GM12874 (cell line): ENCODE data around the gene SP100.

Experiments used
- CTCF ChIP-seq: IDR thresholded peaks from 2 replicates; pipeline ENCODE4 v1.5.1; 2011; ENCODE audit warnings: low read depth, mild to moderate bottlenecking, control low read depth, low read length, moderate library complexity; ENCODE audit not compliant: insufficient read depth

Gene SP100

DNA sequence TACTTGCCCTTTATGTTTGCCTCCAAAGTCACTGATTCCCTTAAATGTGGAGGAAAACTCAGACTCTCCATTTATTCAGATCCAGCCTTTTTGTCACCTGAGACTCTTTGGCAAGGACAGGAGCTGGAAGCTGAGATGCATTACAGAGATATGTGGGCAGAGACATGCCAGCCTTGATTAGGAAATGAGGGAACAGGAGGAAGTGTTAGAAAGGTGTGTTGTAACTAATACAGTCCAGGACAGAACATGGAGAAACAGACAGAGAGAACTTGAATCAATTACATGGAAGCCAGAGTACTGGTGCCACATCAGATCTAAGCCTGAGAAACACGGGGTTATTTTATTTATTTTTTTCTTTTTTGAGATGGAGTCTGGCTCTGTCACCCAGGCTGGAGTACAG is 79.0 kb downstream of the SP100 start:
- no peak for TF ChIP-seq CTCF

DNA sequence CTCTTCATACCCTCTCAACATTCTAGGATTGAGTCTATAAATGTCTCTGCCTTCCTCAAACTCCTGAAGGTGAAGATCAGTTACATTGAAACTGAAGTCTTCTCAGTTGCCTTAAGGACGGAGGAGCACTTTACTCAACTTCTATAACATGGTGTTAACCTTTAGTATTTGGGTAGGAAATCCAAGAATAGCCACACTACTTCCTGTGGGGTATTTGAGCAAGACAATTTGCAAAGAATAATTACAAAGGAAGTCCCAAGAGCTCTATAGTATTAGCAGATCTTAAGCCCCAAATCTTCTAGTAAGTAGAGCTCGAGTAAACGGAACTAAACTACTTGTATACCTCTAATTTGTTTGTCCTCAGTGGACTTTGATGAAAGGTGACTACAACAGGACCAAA is 80.9 kb downstream of the SP100 start:
- TF ChIP-seq CTCF, result no peak

DNA sequence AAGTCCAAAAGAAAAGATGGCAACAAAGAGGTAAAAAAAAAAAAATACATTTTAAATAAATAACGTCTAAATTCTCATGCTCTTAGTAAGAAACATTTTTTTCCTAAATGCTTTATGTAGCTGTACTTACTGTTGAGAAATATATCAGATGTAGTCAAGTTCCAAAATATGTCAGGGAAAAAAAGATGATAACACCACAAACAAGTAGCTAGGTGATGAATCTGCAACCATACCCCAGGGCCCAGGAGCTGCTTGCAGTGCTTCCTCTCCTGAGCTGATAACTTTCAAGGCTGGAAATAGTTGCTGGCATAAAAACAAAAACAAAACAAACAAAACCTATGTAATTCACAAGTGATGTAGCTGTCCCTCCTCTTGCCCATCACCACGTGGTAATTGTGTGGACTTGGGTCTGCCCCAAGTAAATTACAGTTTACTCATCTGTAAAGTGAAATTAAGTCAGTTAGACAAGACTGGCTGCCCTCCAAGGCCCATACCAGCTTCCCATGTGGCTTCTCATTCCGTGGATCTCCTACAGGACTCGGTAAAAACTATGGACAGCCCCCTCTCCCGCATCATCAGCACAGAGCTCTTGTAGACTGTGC is 82.6 kb downstream of the SP100 start:
- TF ChIP-seq CTCF, result no peak

- no peak for TF ChIP-seq CTCF
Observed at GRCh38 chr2:230502593-230502992, 86.6 kb downstream of the SP100 start.

GRCh38 chr2:230503798-230504197 is 87.8 kb downstream of the SP100 start:
- TF ChIP-seq CTCF, result no peak

- TF ChIP-seq CTCF, result no peak
Observed at GRCh38 chr2:230505162-230505561, 89.2 kb downstream of the SP100 start.

- TF ChIP-seq CTCF, result no peak
Observed at GRCh38 chr2:230512955-230513748, 97.2 kb downstream of the SP100 start.
